PC-3 (cell line): Measurements from ENCODE around the gene IL17RA.

Experiments
- CTCF ChIP-seq: fragments of 300-600 bp; sonication (generic); conservative IDR thresholded peaks from 2 replicates; pipeline ENCODE4 v1.5.1; 2017; ENCODE audit warnings: antibody characterized with exemption, low read depth, mild to moderate bottlenecking, low read length
- EZH2 ChIP-seq: fragments of 300-600 bp; sonication (generic); IDR thresholded peaks from one replicate; pipeline ENCODE4 v1.6.1; 2017; ENCODE audit warnings: antibody characterized with exemption, mild to moderate bottlenecking, low read length; ENCODE audit not compliant: unreplicated experiment
- EZH2phosphoT487 ChIP-seq: fragments of 300-600 bp; sonication (generic); IDR thresholded peaks from 2 replicates; pipeline ENCODE4 v1.6.1; 2018; ENCODE audit warnings: mild to moderate bottlenecking, antibody characterized with exemption, low read length, borderline replicate concordance

- no peak for TF ChIP-seq CTCF
- no peak for TF ChIP-seq EZH2phosphoT487
- TF ChIP-seq EZH2 = no peak
Measured at GRCh38 chr22:17138513-17138912, 53.7 kb downstream of the IL17RA start.
